Hepatocyte (in vitro differentiated cells): ENCODE measurements around the gene NR3C2. TPM values are rescaled to one million over a fixed set of nuclear protein-coding genes. Genes with fewer than 3 reads are reported as not detected.

ENCODE experiments used
- DNase-seq: peaks from one replicate; pipeline ENCODE4 v3.0.0-alpha.2; 2016; ENCODE audit warnings: low spot score
- H2AFZ ChIP-seq: fragments of 200-600 bp; sonication (generic); 2 replicates; pipeline ENCODE4 v1.6.0; 2016; ENCODE audit warnings: antibody characterized with exemption, mild to moderate bottlenecking
- H3K27ac ChIP-seq: fragments of 200-600 bp; sonication (generic); 2 replicates; pipeline ENCODE4 v1.5.1; 2016; ENCODE audit warnings: mild to moderate bottlenecking
- H3K27me3 ChIP-seq: fragments of 200-600 bp; sonication (generic); 2 replicates; pipeline ENCODE4 v1.6.1; 2016
- H3K36me3 ChIP-seq: fragments of 200-600 bp; sonication (generic); replicated peaks from 2 replicates; pipeline ENCODE4 v1.5.1; 2016; ENCODE audit warnings: low read depth; ENCODE audit not compliant: insufficient read depth
- H3K4me1 ChIP-seq: fragments of 200-600 bp; sonication (generic); 2 replicates; pipeline ENCODE4 v1.5.1; 2016; ENCODE audit warnings: mild to moderate bottlenecking, moderate library complexity; ENCODE audit not compliant: insufficient read depth
- H3K4me2 ChIP-seq: fragments of 200-600 bp; sonication (generic); 2 replicates; pipeline ENCODE4 v1.6.0; 2016
- H3K4me3 ChIP-seq: fragments of 200-600 bp; sonication (generic); 2 replicates; pipeline ENCODE4 v1.5.1; 2016; ENCODE audit warnings: mild to moderate bottlenecking
- H3K79me2 ChIP-seq: fragments of 200-600 bp; sonication (generic); 2 replicates; pipeline ENCODE4 v1.6.0; 2017; ENCODE audit warnings: mild to moderate bottlenecking
- H3K9me2 ChIP-seq: fragments of 200-600 bp; sonication (generic); replicated peaks from 2 replicates; pipeline ENCODE4 v1.6.0; 2017; ENCODE audit warnings: mild to moderate bottlenecking; ENCODE audit not compliant: insufficient read depth
- H3K9me3 ChIP-seq: fragments of 200-600 bp; sonication (generic); 2 replicates; pipeline ENCODE4 v1.5.1; 2016; ENCODE audit warnings: low read depth, mild to moderate bottlenecking
- H4K20me1 ChIP-seq: fragments of 200-600 bp; sonication (generic); 2 replicates; pipeline ENCODE4 v1.6.0; 2016; ENCODE audit warnings: mild to moderate bottlenecking; ENCODE audit not compliant: insufficient read depth, poor library complexity, severe bottlenecking
- EZH2 ChIP-seq: fragments of 200-600 bp; sonication (generic); IDR thresholded peaks from 2 replicates; pipeline ENCODE4 v1.6.1; 2016; ENCODE audit warnings: antibody characterized with exemption, mild to moderate bottlenecking, borderline replicate concordance
- EZH2phosphoT487 ChIP-seq: fragments of 200-600 bp; sonication (generic); IDR thresholded peaks from one replicate; pipeline ENCODE4 v1.6.1; 2018; ENCODE audit warnings: antibody characterized with exemption, mild to moderate bottlenecking, low read depth, moderate library complexity; ENCODE audit not compliant: unreplicated experiment, severe bottlenecking
- WGBS: methylation state at CpG from one replicate; pipeline ENCODE4 v1.1.6; 2016; ENCODE audit warnings: low lambda C conversion rate; ENCODE audit errors: missing lambda C conversion rate; 5-methylcytosine and 5-hydroxymethylcytosine counted together
- polyA plus RNA-seq: library from polyadenylated mRNA; unstranded; fragments of >200 nt; fragmentation: Nextera tagmentation; extraction: Ambion mirVana; gene quantifications from 2 replicates; pipeline ENCODE4 v1.2.1, GENCODE V29; 2016
- total RNA-seq: library from RNA; depleted of rRNA; stranded (reverse); fragments of >200 nt; gene quantifications from 2 replicates; pipeline ENCODE4 v1.2.3, GENCODE V29; 2014
- TF ChIP-seq, protein P1 (sequence below): fragments of 200-600 bp; sonication (generic); IDR thresholded peaks from 2 replicates; pipeline ENCODE4 v1.5.1; 2016; ENCODE audit warnings: antibody characterized with exemption, mild to moderate bottlenecking; ENCODE audit not compliant: poor library complexity

The NR3C2 gene
- total and polyA plus RNA-seq, 2 experiments from 2014 or later = 2.3 to 7.1 TPM

DNA sequence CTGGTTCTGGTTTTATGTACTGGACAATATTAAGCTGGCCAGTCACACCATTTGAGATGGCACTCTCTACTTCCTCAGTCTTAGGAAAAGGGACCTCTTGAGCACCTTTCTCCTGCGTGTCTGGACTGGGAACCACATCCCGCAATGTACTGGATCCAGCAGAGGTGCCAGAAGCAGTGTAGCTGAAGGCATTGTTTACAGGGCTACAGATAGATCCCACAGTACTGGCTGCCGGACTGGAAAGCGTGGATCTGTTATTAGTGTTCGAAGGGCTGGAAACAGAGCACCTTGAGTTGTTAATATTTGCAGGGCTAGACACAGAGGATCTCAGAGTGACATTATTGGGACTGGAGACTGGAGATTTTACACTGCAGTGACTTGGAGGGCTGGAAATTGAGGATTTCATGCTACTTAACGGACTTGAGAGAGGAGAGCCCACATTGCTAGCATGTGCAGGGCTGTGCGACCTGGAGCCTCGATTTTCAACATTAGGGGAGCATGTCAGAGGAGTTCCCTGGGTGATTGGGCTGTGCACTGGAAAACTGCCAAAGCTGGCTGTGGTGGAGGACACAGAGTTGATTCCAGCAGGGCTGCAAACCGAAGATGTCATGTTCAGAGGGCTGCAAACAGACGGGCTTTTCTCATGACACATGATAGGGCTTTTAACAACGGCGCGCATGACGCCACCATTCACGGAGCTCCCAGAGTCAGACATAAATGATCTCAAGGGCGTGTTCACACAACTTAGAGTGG lies 6.4 kb downstream of the NR3C2 start:
- no peak overlapping the region for H3K27ac ChIP-seq
- no peaks in the 10 kb centered on the region for H3K9me2 ChIP-seq
- no peaks in the 10 kb centered on the region for H3K4me1 ChIP-seq
- no peak overlapping the region for H2AFZ ChIP-seq
- H3K27me3 ChIP-seq = peaks cover 18% of the 10 kb centered on the region
- H3K9me3 ChIP-seq = no peaks in the 10 kb centered on the region
- H3K4me2 ChIP-seq = no peak overlapping the region
- no peak for TF ChIP-seq EZH2phosphoT487
- TF ChIP-seq EZH2 = no peak
- TF ChIP-seq, protein P1, sequence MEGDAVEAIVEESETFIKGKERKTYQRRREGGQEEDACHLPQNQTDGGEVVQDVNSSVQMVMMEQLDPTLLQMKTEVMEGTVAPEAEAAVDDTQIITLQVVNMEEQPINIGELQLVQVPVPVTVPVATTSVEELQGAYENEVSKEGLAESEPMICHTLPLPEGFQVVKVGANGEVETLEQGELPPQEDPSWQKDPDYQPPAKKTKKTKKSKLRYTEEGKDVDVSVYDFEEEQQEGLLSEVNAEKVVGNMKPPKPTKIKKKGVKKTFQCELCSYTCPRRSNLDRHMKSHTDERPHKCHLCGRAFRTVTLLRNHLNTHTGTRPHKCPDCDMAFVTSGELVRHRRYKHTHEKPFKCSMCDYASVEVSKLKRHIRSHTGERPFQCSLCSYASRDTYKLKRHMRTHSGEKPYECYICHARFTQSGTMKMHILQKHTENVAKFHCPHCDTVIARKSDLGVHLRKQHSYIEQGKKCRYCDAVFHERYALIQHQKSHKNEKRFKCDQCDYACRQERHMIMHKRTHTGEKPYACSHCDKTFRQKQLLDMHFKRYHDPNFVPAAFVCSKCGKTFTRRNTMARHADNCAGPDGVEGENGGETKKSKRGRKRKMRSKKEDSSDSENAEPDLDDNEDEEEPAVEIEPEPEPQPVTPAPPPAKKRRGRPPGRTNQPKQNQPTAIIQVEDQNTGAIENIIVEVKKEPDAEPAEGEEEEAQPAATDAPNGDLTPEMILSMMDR = no peak
- 86% methylated on average over 16 of the region's 16 CpGs for WGBS
- no peak overlapping the region for H3K4me3 ChIP-seq
- no peaks in the 10 kb centered on the region for H3K36me3 ChIP-seq
- no peaks in the 10 kb centered on the region for H4K20me1 ChIP-seq
- H3K79me2 ChIP-seq = peaks cover 9% of the 10 kb centered on the region
- DNase-seq = no peak

- WGBS = 68% methylated on average over 2 of the region's 2 CpGs
- Histone ChIP-seq H3K27me3 (peaks cover 3% of the 10 kb centered on the region), H3K27ac (no peak overlapping the region), H2AFZ (no peak overlapping the region), H3K4me3 (no peak overlapping the region), H3K4me1 (no peaks in the 10 kb centered on the region), H3K36me3 (no peaks in the 10 kb centered on the region), H3K9me3 (no peaks in the 10 kb centered on the region), H3K9me2 (no peaks in the 10 kb centered on the region), H3K79me2 (peaks cover 12% of the 10 kb centered on the region), H4K20me1 (no peaks in the 10 kb centered on the region), H3K4me2 (no peak overlapping the region)
- no peak for TF ChIP-seq EZH2
- TF ChIP-seq, protein P1 = no peak
- TF ChIP-seq EZH2phosphoT487 = no peak
- no peak for DNase-seq
These were observed 8.0 kb downstream of the NR3C2 start for GRCh38 chr4:148434075-148434773.

DNA sequence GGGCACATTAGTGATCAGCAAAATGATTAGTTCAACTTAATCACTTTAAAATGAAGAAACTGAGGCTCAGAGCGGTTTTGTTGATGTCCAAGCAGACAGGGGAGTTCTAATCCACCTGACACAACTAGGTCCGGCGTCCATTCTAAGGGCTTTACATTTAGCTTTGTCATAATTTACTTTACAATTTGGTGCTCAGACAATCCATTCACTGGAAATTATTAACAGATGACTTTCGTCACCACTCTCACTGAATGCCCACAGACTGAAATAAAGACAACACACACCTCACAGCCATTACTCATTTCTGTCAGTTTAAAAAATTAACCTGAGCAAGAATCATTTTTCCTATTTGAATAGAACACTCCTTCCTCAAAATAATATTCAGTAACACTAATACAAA lies 10.8 kb downstream of the NR3C2 start:
- peaks cover 12% of the 10 kb centered on the region for H3K79me2 ChIP-seq
- H3K4me2 ChIP-seq = peak overlapping the region; percentile 55
- no peak for TF ChIP-seq EZH2phosphoT487
- TF ChIP-seq, protein P1 = no peak
- TF ChIP-seq EZH2 = no peak
- 49% methylated on average over 4 of the region's 4 CpGs for WGBS
- no peaks in the 10 kb centered on the region for H3K9me3 ChIP-seq
- peak overlapping the region; percentile 58 for H3K27ac ChIP-seq
- H3K4me3 ChIP-seq = no peak overlapping the region
- H2AFZ ChIP-seq = no peak overlapping the region
- H4K20me1 ChIP-seq = no peaks in the 10 kb centered on the region
- H3K9me2 ChIP-seq = no peaks in the 10 kb centered on the region
- peak; percentile 32 for DNase-seq
- no peaks in the 10 kb centered on the region for H3K4me1 ChIP-seq
- H3K27me3 ChIP-seq = no peaks in the 10 kb centered on the region
- no peaks in the 10 kb centered on the region for H3K36me3 ChIP-seq
